ENCODE data around the gene CD70. TPM values are rescaled to one million over a fixed set of nuclear protein-coding genes. Genes with fewer than 3 reads are reported as not detected.
"Not testable (repeated sequence)": the region's sequence is repeated elsewhere in the genome, so short reads cannot be mapped to it uniquely, and the experiment has no call there.

CD70 gene
- total and polyA plus RNA-seq, 8 donors: 0.18 TPM; not detected in 7

DNA sequence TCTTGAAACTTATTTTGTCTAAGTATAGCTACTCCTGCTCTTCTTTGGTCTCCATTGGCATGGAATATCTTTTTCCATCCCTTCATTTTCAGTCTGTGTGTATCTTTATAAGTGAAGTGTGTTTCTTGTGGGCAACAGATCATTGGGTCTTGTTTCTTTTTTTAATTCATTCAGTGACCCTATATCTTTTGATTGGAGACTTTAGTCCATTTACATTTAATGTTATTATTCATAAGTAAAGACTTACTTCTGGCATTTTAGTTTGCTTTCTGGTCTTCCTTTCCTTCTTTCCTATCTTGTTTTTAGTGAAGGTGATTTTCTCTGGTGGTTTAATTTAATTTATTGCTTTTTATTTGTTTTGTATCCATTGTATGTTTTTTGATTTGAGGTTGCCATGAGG, 19.8 kb downstream of the CD70 start:
- TF ChIP-seq POLR2AphosphoS5 (IDR thresholded peaks at IDR 0.05) (no peak), POLR2A (IDR thresholded peaks at IDR 0.05) (no peak), EP300 (IDR thresholded peaks at IDR 0.05) (no peak)
- TF ChIP-seq, protein P1, sequence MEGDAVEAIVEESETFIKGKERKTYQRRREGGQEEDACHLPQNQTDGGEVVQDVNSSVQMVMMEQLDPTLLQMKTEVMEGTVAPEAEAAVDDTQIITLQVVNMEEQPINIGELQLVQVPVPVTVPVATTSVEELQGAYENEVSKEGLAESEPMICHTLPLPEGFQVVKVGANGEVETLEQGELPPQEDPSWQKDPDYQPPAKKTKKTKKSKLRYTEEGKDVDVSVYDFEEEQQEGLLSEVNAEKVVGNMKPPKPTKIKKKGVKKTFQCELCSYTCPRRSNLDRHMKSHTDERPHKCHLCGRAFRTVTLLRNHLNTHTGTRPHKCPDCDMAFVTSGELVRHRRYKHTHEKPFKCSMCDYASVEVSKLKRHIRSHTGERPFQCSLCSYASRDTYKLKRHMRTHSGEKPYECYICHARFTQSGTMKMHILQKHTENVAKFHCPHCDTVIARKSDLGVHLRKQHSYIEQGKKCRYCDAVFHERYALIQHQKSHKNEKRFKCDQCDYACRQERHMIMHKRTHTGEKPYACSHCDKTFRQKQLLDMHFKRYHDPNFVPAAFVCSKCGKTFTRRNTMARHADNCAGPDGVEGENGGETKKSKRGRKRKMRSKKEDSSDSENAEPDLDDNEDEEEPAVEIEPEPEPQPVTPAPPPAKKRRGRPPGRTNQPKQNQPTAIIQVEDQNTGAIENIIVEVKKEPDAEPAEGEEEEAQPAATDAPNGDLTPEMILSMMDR (IDR thresholded peaks at IDR 0.05): no peak
- Histone ChIP-seq H3K4me1 (no peaks in the 10 kb centered on the region), H3K27ac (no peak overlapping the region), H3K4me3 (no peak overlapping the region), H3K27me3 (peaks cover 0 to 38% (median 4%) of the 10 kb centered on the region in 3 donors), H3K36me3 (no peaks in the 10 kb centered on the region), H3K9me3 (peaks cover 0 to 18% (median 12%) of the 10 kb centered on the region in 4 donors)
- no peak for DNase-seq
- intact Hi-C loops (cut with DNase I; ENCODE audit: low total_unique reads): no loop called here

- Histone ChIP-seq H3K4me3 (no peak overlapping the region), H3K4me1 (no peaks in the 10 kb centered on the region), H3K9me3 (peaks cover 0 to 18% (median 12%) of the 10 kb centered on the region in 4 donors), H3K27me3 (peaks cover 0 to 38% (median 4%) of the 10 kb centered on the region in 3 donors), H3K27ac (no peak overlapping the region), H3K36me3 (no peaks in the 10 kb centered on the region)
- TF ChIP-seq, protein P1 (IDR thresholded peaks at IDR 0.05): no peak
- no peak for TF ChIP-seq EP300 (IDR thresholded peaks at IDR 0.05)
- intact Hi-C loops (cut with DNase I; ENCODE audit: low total_unique reads): no loop called here
- 44 to 89% (median 63%) methylated on average over 3 of the region's 3 CpGs for WGBS, 5 donors
- DNase-seq: no peak
Observed at GRCh38 chr19:6570764-6571163, 20.2 kb downstream of the CD70 start.

- TF ChIP-seq EP300 (IDR thresholded peaks at IDR 0.05) (no peak), POLR2A (IDR thresholded peaks at IDR 0.05) (no peak), POLR2AphosphoS5 (IDR thresholded peaks at IDR 0.05) (no peak)
- TF ChIP-seq, protein P1 (IDR thresholded peaks at IDR 0.05): no peak
- DNase-seq: no peak
- WGBS, 5 donors: 50 to 62% (median 56%) methylated on average over 3 of the region's 3 CpGs
- Histone ChIP-seq H3K27me3 (peaks cover 0 to 38% (median 4%) of the 10 kb centered on the region in 3 donors), H3K36me3 (no peaks in the 10 kb centered on the region), H3K4me1 (no peaks in the 10 kb centered on the region), H3K4me3 (no peak overlapping the region), H3K27ac (no peak overlapping the region), H3K9me3 (peaks cover 5 to 28% (median 21%) of the 10 kb centered on the region in 4 donors)
- intact Hi-C loops (cut with DNase I; ENCODE audit: low total_unique reads): no loop called here
Observed at GRCh38 chr19:6568816-6569215, 22.1 kb downstream of the CD70 start.

DNA sequence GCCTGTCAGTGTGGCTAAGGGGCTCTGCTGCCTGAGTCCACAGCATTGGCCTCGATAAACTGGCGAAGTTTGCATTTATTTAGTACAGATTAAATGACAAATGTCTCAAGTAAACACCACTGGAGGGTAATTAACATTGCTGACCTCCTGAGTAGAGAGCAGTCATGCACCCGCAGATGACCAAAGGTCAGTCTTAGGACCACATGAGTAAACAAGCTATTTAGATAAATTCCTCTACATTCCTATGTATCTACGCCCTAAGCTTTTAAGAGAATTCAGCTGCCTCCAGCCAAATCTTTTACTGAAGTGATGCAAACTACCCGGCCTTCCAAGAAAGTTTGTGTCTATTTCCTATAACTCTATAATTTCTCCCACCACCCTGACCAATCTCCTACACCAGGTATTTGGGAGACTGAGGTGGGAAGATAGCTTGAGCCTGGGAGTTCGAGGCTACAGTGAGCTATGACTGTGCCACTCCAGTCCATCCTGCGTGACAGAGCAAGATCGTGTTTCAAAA, 22.9 kb downstream of the CD70 start:
- 46 to 58% (median 53%) methylated on average over 8 of the region's 8 CpGs for WGBS, 5 donors

DNA sequence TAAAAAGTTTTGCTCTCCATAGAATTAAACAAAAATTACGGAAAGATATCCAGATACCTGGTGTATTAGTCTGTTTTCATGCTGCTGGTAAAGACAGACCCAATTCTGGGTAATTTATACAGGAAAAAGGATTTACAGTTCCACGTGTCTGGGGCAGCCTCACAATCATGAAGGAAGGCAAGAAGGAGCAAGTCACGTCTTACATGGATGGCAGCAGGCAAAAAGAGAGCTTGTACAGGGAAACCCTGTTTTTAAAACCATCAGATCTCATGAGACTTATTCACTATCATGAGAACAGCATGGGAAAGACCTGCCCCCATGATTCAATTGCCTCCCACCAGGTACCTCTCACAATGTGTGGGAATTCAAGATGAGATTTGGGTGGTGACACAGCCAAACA, 24.2 kb downstream of the CD70 start:
- 45 to 74% (median 70%) methylated on average over 3 of the region's 3 CpGs for WGBS, 5 donors
- intact Hi-C loops (cut with DNase I; ENCODE audit: low total_unique reads): not testable (repeated sequence)

More for the DNA sequence above, 22.9 kb downstream of the CD70 start:
- H3K4me1 ChIP-seq: no peaks in the 10 kb centered on the region
- intact Hi-C loops (cut with DNase I; ENCODE audit: low total_unique reads): no loop called here
- peaks cover 7 to 30% (median 27%) of the 10 kb centered on the region in 4 donors for H3K9me3 ChIP-seq
- no peak overlapping the region for H3K4me3 ChIP-seq
- H3K36me3 ChIP-seq: no peaks in the 10 kb centered on the region
- TF ChIP-seq POLR2AphosphoS5 (IDR thresholded peaks at IDR 0.05) (no peak), EP300 (IDR thresholded peaks at IDR 0.05) (no peak), POLR2A (IDR thresholded peaks at IDR 0.05) (no peak)
- TF ChIP-seq, protein P1 (IDR thresholded peaks at IDR 0.05): no peak
- H3K27ac ChIP-seq: no peak overlapping the region
- peaks cover 0 to 33% (median 4%) of the 10 kb centered on the region in 3 donors for H3K27me3 ChIP-seq
- no peak for DNase-seq

More for the DNA sequence above, 24.2 kb downstream of the CD70 start:
- peaks cover 7 to 30% (median 26%) of the 10 kb centered on the region in 4 donors for H3K9me3 ChIP-seq
- not testable (repeated sequence) for DNase-seq, H3K27ac ChIP-seq, H3K36me3 ChIP-seq, H3K4me1 ChIP-seq, H3K4me3 ChIP-seq
- H3K27me3 ChIP-seq: peaks cover 0 to 23% (median 0%) of the 10 kb centered on the region in 3 donors

Measured in stomach (tissue), 9 donors.